GM12878 (cell line): ENCODE measurements around the gene VAV2. TPM values are rescaled to one million over a fixed set of nuclear protein-coding genes. Genes with fewer than 3 reads are reported as not detected.

Experiments
- BHLHE40 ChIP-seq, 2 experiments: fragments of 450-650 bp in 1 of 2; IDR thresholded peaks; 2 replicates each; pipeline ENCODE4 v1.6.1; 2011 to 2017; ENCODE audit warnings: low read depth in 2 of 2, borderline replicate concordance in 1 of 2, improper control_type of control experiment in 1 of 2, low read length in 1 of 2, mild to moderate bottlenecking in 1 of 2
- BMI1 ChIP-seq: fragments of 450-650 bp; IDR thresholded peaks from 2 replicates; pipeline ENCODE4 v1.6.1; 2016; ENCODE audit warnings: mild to moderate bottlenecking, moderate library complexity, borderline replicate concordance
- FOXK2 ChIP-seq: fragments of 450-650 bp; IDR thresholded peaks from 2 replicates; pipeline ENCODE4 v1.6.1; 2017; ENCODE audit warnings: mild to moderate bottlenecking, moderate library complexity
- HDAC6 ChIP-seq: fragments of 200-600 bp; sonication (generic); IDR thresholded peaks from one replicate; pipeline ENCODE4 v1.8.0; 2017; ENCODE audit warnings: antibody characterized with exemption; ENCODE audit not compliant: unreplicated experiment
- PML ChIP-seq: IDR thresholded peaks from 2 replicates; pipeline ENCODE4 v1.6.1; 2012; ENCODE audit warnings: low read length, inconsistent platforms
- POLR2AphosphoS5 ChIP-seq: IDR thresholded peaks from 2 replicates; pipeline ENCODE4 v1.6.1; 2011; ENCODE audit warnings: mild to moderate bottlenecking, low read length, inconsistent platforms
- RFX5 ChIP-seq: IDR thresholded peaks from 2 replicates; pipeline ENCODE4 v1.6.1; 2011; ENCODE audit warnings: low read depth, low read length, improper control_type of control experiment
- TCF12 ChIP-seq: IDR thresholded peaks from 2 replicates; pipeline ENCODE4 v1.6.1; 2011; ENCODE audit warnings: low read depth, mild to moderate bottlenecking, low read length
- YY1 ChIP-seq: IDR thresholded peaks from 2 replicates; pipeline ENCODE4 v1.6.1; 2011; ENCODE audit warnings: low read depth, mild to moderate bottlenecking, low read length
- ZBTB33 ChIP-seq: fragments of 450-650 bp; IDR thresholded peaks from 2 replicates; pipeline ENCODE4 v1.6.1; 2017; ENCODE audit warnings: mild to moderate bottlenecking
- polyA plus RNA-seq, 11 experiments: library from polyadenylated mRNA; depleted of rRNA in 4 of 11; unstranded in 6 of 11; stranded (reverse) in 5 of 11; fragments of >200 nt; fragmentation: Nextera tagmentation in 4 of 11; fragmentation: Illumina TruSeq in 1 of 11; extraction: Ambion mirVana in 4 of 11; extraction: Trizol in 1 of 11; gene quantifications; 1 replicate in 1 of 11; 2 replicates in 10 of 11; pipeline versions ENCODE4 v1.2.1 to v1.2.3, GENCODE V29; 2011 to 2016; ENCODE audit warnings: inconsistent platforms in 2 of 11, missing spikeins in 2 of 11, low read depth in 1 of 11
- total RNA-seq, 4 experiments: library from RNA; depleted of rRNA in 3 of 4; stranded (reverse); fragments of >200 nt in 3 of 4; fragmentation: Illumina TruSeq in 1 of 4; extraction: Trizol in 1 of 4; gene quantifications; 2 replicates each; pipeline versions ENCODE4 v1.2.1 to v1.2.3, GENCODE V29; 2013 to 2021
- TF ChIP-seq, protein P1 (sequence below): IDR thresholded peaks from 2 replicates; pipeline ENCODE4 v1.6.1; 2012; ENCODE audit warnings: low read depth, low read length, improper control_type of control experiment
- TF ChIP-seq, protein P2 (sequence below): fragments of 450-650 bp; IDR thresholded peaks from 2 replicates; pipeline ENCODE4 v1.6.1; 2017; ENCODE audit warnings: mild to moderate bottlenecking, moderate library complexity
- TF ChIP-seq, protein P3 (sequence below): IDR thresholded peaks from 2 replicates; pipeline ENCODE4 v1.6.1; 2012; ENCODE audit warnings: low read depth, low read length, improper control_type of control experiment
- TF ChIP-seq, protein P4 (sequence below): IDR thresholded peaks from 2 replicates; pipeline ENCODE4 v1.6.1; 2012; ENCODE audit warnings: improper control_type of control experiment, low read depth, low read length; ENCODE audit not compliant: insufficient replicate concordance

VAV2 gene
- total and polyA plus RNA-seq, 10 of the 15 experiments (the other 5 are each of a cell fraction or from before 2014, with no cell fraction given) = 0.13 to 43.9 (median 16.9) TPM

GRCh38 chr9:134024828-134025605, 32.9 kb upstream of the VAV2 start, which contains the start of gene BRD3OS (continued):
- TF ChIP-seq FOXK2 (no peak), BMI1 (peak; percentile 70; the same call in 1 of the 2 replicates), HDAC6 (no peak), PML (no peak), BHLHE40 (IDR thresholded peaks at IDR 0.05; ENCODE audit: borderline replicate concordance in 1 of 2, low read depth in 2 of 2, low read length in 1 of 2) (peak; percentile 70 to 72), TCF12 (0 out of 2 replicates have a peak, but pooled peaks have one; percentile 23), ZBTB33 (no peak), POLR2AphosphoS5 (no peak), RFX5 (no peak), YY1 (peak; percentile 89)
- TF ChIP-seq, protein P1, sequence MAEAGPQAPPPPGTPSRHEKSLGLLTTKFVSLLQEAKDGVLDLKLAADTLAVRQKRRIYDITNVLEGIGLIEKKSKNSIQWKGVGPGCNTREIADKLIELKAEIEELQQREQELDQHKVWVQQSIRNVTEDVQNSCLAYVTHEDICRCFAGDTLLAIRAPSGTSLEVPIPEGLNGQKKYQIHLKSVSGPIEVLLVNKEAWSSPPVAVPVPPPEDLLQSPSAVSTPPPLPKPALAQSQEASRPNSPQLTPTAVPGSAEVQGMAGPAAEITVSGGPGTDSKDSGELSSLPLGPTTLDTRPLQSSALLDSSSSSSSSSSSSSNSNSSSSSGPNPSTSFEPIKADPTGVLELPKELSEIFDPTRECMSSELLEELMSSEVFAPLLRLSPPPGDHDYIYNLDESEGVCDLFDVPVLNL = no peak
- TF ChIP-seq, protein P2, sequence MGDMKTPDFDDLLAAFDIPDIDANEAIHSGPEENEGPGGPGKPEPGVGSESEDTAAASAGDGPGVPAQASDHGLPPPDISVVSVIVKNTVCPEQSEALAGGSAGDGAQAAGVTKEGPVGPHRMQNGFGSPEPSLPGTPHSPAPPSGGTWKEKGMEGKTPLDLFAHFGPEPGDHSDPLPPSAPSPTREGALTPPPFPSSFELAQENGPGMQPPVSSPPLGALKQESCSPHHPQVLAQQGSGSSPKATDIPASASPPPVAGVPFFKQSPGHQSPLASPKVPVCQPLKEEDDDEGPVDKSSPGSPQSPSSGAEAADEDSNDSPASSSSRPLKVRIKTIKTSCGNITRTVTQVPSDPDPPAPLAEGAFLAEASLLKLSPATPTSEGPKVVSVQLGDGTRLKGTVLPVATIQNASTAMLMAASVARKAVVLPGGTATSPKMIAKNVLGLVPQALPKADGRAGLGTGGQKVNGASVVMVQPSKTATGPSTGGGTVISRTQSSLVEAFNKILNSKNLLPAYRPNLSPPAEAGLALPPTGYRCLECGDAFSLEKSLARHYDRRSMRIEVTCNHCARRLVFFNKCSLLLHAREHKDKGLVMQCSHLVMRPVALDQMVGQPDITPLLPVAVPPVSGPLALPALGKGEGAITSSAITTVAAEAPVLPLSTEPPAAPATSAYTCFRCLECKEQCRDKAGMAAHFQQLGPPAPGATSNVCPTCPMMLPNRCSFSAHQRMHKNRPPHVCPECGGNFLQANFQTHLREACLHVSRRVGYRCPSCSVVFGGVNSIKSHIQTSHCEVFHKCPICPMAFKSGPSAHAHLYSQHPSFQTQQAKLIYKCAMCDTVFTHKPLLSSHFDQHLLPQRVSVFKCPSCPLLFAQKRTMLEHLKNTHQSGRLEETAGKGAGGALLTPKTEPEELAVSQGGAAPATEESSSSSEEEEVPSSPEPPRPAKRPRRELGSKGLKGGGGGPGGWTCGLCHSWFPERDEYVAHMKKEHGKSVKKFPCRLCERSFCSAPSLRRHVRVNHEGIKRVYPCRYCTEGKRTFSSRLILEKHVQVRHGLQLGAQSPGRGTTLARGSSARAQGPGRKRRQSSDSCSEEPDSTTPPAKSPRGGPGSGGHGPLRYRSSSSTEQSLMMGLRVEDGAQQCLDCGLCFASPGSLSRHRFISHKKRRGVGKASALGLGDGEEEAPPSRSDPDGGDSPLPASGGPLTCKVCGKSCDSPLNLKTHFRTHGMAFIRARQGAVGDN = no peak
- TF ChIP-seq, protein P3, sequence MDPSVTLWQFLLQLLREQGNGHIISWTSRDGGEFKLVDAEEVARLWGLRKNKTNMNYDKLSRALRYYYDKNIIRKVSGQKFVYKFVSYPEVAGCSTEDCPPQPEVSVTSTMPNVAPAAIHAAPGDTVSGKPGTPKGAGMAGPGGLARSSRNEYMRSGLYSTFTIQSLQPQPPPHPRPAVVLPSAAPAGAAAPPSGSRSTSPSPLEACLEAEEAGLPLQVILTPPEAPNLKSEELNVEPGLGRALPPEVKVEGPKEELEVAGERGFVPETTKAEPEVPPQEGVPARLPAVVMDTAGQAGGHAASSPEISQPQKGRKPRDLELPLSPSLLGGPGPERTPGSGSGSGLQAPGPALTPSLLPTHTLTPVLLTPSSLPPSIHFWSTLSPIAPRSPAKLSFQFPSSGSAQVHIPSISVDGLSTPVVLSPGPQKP = peak; percentile 23; the same call in 1 of the 2 replicates
- TF ChIP-seq, protein P4, sequence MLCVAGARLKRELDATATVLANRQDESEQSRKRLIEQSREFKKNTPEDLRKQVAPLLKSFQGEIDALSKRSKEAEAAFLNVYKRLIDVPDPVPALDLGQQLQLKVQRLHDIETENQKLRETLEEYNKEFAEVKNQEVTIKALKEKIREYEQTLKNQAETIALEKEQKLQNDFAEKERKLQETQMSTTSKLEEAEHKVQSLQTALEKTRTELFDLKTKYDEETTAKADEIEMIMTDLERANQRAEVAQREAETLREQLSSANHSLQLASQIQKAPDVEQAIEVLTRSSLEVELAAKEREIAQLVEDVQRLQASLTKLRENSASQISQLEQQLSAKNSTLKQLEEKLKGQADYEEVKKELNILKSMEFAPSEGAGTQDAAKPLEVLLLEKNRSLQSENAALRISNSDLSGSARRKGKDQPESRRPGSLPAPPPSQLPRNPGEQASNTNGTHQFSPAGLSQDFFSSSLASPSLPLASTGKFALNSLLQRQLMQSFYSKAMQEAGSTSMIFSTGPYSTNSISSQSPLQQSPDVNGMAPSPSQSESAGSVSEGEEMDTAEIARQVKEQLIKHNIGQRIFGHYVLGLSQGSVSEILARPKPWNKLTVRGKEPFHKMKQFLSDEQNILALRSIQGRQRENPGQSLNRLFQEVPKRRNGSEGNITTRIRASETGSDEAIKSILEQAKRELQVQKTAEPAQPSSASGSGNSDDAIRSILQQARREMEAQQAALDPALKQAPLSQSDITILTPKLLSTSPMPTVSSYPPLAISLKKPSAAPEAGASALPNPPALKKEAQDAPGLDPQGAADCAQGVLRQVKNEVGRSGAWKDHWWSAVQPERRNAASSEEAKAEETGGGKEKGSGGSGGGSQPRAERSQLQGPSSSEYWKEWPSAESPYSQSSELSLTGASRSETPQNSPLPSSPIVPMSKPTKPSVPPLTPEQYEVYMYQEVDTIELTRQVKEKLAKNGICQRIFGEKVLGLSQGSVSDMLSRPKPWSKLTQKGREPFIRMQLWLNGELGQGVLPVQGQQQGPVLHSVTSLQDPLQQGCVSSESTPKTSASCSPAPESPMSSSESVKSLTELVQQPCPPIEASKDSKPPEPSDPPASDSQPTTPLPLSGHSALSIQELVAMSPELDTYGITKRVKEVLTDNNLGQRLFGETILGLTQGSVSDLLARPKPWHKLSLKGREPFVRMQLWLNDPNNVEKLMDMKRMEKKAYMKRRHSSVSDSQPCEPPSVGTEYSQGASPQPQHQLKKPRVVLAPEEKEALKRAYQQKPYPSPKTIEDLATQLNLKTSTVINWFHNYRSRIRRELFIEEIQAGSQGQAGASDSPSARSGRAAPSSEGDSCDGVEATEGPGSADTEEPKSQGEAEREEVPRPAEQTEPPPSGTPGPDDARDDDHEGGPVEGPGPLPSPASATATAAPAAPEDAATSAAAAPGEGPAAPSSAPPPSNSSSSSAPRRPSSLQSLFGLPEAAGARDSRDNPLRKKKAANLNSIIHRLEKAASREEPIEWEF = peak; percentile 97
